ENCODE data around the gene MSRB1.
"Not testable (repeated sequence)": the region's sequence is repeated elsewhere in the genome, so short reads cannot be mapped to it uniquely, and the experiment has no call there.

Gene MSRB1

DNA sequence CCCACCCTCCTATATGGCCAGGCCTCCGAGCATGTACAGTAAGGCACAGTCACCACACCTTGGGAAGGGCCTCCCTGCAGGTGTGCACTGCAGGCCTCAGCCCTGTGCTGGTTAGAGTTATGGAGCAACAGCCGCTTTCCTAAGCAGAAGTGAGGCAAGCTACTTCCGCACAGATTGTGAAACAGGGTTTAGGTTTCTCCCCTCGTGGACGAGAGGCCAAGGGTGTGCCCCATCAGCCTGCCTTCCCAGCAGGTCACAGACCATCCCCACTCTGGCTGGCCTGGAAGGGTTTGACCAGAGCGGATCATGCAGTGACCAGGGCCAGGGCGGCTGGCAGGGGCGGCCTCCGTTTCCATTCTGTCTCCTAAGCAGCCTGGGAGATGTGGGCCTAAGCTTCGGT, 4.7 kb downstream of the MSRB1 start:
- peak; percentile 74 for DNase-seq

DNA sequence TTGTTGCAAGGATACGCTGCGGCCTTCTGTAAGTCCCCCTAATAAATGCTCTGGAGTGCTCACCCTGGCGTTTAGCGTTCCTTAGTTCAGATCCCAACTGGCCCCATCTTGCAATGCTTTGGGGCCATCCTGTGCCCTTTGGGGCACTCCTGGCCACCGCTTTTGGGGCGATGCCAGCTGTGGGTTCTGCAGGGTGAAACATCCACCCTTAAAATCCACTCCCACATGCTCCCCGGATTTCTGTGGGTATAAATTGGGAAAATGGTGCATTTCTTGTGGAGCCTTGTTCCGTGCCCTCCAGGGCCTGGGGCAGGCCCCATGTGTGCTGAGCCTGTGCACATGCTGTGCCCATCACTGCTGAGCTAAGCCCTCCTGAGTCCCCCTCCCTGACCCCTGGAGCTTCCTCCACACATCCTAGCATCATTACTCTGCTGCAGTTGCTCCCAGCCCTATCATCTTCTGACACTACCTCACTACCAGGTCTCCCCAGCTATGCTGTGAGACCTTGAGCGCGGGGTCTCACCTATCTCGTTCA, 6.0 kb downstream of the MSRB1 start:
- no peak for DNase-seq

DNA sequence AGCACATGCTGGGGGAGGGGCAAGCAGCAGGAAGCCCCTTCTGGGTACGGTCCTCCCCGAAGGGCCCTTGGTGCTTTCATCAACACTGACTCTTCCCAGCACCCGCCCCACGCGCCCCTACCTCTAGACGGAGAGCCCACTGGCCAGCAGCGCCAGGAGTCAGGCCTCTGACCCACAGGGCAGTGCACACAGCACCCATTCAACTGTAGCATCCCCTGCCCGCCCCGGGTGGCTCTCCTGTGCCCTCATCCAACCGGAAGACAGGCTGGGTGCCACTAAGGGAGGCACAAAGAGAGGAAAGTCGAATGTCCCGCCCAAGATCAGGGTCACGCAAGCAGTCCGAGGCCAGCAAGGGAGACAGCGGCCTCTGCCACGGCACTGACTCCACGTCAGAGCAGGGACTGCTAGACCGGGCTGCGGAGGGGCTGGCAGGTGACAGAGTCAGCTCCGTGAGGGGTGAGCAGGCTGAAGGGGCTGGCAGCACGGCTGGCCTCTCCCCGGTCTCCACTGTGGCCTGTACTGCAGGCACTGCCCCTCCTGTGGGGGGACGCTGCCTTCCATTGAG, 9.8 kb downstream of the MSRB1 start:
- no peak for DNase-seq

GRCh38 chr16:1932050-1933028, 10.7 kb downstream of the MSRB1 start:
- no peak for DNase-seq

GRCh38 chr16:1930338-1930720, 12.7 kb downstream of the MSRB1 start:
- no peak for DNase-seq

DNA sequence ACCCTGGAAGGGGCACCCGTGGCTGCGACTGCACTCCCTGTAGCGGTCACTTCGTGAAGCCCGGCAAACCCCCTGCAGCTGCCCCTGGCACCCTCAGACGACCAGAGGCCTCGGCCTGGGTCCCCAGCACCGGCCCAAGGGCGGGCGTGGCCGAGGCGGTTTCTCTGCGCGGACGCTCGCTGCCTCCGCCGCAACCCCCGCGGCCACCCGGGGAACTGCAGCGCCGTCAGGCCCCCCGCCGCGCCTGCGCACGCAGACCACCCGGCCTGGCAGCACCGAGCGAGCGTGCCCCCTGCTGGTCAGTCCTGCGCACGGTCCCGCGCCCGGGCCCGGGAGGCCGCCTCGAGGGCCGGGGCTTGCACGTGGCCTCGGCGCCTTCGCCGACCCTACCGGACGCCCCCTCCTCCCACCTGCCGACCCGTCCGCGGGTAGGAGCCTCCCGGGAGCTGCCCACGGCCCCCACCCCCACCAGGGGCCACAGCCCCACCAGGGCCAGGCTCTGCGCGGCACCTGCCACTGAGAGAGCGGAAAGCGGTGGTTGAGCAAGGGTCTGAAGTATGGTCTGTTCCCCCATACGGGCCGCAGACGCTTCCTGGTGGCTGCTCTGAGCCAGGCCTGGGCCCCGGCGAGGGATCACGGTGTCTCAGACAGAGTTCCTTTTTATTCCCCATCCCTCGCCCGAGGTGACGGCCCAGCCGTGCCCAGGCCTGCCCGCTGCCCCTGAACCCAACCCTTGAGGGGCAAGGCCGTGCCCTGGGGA, 13.2 kb downstream of the MSRB1 start:
- DNase-seq, result peak; percentile 79

- DNase-seq, result no peak
These were observed 13.9 kb downstream of the MSRB1 start for GRCh38 chr16:1929105-1929504.

DNA sequence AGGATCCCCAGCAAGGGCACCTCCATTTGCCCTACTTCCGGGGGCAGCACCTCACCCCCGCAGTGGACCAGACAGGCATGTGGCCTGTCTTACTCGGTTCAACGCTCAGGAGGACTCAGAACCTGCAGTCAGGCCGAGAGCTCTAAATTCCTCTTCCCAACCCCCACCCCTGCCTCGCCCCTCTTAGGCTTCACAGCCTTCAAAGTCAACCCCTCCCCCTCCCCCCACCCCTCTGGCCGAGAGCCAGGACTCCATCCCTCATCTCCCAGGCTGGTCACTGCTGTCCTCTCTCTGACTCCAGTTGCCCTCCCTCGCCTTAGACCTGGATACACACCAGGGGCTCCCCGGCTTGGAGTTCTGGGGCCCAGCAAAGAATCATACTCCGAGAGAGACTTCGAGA, 16.7 kb downstream of the MSRB1 start:
- no peak for DNase-seq

DNA sequence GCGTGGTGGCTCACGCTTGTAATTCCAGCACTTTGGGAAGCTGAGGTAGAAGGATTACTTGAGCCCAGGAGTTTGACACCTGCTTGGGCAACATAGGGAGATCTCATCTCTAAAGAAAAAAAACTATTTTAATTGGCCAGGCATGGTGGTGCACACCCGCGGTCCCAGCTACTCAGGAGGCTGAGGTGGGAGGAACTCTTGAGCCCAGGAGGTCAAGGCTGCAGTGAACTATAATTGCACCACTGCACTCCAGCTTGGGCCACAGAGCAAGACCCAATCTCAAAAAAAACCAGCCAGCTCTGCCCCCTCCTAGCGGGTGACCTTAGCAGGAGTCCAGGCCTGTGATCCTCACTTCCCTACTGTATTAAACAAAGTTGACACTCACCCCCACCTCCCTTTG, 18.9 kb downstream of the MSRB1 start:
- no peak for DNase-seq

GRCh38 chr16:1923299-1924034, 19.5 kb downstream of the MSRB1 start:
- no peak for DNase-seq

DNA sequence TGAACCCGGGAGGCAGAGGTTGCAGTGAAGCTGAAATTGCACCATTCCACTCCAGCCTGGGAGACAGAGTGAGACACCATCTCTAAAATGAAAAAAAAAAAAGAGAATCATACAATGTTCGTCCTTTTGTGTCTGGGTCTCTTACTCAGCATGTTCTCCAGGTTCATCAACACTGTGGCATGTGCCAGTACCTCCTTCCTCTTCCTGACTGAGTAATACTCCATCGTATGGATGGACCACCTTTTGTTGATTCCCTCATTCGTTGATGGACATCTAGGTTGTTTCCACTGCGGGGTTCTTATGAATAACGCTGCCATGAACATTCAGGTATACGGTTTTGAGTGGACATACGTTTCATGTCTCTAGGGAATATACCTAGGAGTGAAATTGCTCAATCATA, 20.6 kb downstream of the MSRB1 start:
- DNase-seq, result no peak

DNA sequence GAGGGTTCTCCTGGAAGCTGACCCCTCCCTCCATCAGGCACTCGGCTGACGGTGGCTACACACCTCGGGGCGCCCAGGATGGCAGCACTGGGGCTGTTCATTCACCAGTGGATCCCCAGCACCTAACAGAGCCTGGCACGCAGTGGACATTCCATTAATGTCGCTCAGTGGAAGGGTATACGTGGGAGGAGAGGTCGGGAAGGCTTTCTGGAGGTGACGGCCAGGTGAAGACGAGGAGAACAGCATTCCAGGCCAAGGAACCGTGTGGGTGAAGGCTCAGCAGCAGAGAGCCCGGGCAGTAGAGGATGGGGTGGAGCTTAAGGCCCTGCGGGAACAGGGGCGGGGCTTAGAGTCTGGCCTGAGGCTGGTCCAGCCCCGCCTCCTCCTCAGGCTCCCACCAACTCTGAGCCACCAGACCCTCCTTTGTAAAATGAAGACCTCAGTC, 22.2 kb downstream of the MSRB1 start:
- no peak for DNase-seq

DNA sequence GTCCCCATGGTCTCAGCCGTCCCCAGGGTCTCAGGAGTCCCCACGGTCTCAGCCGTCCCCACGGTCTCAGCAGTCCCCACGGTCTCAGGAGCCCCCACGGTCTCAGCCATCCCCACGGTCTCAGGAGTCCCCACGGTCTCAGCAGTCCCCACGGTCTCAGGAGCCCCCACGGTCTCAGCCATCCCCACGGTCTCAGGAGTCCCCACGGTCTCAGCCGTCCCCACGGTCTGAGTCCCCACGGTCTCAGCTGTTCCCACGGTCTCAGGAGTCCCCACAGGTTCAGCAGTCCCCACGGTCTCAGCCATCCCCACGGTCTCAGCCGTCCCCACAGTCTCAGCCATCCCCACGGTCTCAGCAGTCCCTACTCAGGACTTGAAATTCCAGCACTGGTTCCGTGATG, 22.9 kb downstream of the MSRB1 start:
- not testable (repeated sequence) for DNase-seq

DNA sequence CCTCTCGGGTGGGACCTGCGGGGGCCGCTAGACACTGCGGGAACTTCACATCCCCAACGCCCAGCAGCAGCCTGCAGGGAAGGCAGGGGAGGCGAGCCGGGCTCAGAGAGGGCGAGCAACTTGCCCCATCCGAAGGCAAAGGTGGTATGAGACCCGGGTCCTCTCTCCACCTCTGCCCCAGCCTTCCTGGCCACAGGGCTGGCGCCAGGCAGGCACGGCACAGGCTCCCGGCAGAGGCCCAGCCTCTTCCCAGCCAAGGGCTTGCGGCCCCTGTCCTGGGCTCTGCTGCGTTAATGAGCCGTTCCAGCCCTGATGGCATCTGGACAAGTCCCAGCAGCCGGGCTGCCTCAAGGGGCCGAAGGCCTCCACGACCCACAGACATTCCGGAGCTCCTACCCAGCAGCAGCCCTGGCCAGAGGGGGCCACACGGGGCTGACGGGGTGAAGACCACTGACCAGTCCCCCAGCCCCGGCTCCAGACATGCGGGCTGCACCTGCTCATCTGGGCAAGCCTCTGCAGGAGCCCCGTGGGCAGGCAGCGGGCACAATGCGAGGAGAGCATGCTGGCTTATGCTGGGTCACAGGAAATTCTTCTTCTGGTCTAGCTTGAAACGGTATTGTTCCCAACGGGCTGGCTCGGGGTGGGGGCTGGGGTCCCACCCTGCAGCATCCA, 23.5 kb downstream of the MSRB1 start:
- no peak for DNase-seq

DNA sequence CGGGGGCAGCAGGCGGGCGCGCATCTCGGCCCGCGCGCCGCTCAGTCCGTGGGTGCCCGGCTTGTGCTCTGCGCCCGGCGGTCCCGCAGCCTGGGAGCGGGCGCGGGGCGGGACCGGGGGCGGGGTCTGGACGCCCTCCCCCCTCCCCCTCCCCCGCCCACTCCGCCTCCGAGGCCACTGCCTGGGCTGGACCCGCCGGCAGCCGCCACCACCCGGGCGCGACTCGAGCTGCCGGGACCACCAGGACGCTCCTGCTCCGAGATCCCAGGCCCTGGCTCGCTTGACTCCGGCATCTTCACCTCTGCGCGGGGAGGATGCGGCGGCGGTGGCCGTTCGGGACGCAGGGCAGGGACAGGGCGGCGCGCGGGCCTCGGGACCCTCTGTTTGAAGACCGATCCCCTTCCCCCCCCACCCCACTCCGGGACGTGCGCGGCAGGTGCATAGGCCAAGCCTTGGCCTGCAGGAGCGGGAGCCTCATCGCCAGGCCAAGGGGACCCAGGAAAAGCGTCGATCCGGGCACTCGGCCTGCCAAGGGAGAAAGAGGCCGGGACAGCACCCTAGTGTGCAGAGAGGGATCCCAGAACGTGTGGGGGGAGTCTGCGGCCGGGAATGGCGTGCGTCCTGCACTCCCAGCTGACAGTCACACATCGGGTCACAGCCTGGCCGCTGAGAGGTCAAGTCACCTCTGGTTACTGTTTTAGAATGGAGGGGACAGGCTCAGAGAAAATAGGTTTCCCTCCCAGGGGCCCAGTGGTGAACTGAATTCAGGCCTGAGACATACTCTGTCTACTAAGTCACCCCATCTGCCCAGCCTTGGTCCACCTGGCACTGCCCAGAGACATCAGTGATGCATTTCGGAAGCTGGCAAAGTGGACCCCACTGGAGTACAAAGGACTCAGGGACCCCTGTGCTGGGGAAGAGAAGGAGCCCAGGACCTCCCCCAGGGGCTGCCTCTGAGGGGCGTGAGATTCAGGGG, 24.4 kb downstream of the MSRB1 start, which contains the start of gene HS3ST6:
HS3ST6 (minus strand) TSS at position 65 of the 976 bp plus-strand sequence. CDS start 92 bp downstream, outside the sequence.
- no peak for DNase-seq

DNA sequence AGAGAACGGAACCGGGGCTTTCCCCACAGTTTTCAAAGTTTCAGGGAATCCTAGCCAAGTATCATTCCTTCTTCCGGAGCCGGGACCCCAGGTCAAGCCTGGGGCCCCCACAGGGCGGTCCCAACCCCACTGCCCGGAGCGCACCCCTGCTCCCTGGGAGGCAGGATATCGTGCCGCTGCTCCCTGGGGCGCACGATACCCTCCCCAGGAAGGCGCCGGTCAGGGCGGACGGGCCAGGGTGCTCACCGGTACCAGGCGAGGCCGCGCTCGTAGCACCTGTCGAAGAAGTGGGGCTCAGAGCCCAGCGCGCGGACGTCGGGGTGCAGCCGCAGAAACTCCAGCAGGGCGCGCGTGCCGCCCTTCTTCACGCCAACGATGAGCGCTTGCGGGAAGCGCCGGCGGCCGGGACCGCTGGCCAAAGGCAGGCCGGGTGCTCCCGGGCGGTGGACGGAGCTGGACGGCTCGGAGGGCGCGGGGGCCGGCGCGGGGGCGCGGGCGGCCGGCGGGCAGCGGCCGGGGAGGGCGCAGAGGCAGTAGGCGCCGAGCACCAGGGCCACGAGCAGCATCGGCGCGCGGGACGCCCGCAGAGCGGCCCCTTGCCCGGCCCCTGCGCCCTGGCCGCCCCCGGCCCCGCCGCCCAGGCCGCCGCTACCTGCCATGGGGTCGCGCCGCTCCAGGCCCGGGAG, 25.2 kb downstream of the MSRB1 start:
- no peak for DNase-seq

- no peak for DNase-seq
These were observed 25.8 kb downstream of the MSRB1 start for GRCh38 chr16:1917056-1917664.

DNA sequence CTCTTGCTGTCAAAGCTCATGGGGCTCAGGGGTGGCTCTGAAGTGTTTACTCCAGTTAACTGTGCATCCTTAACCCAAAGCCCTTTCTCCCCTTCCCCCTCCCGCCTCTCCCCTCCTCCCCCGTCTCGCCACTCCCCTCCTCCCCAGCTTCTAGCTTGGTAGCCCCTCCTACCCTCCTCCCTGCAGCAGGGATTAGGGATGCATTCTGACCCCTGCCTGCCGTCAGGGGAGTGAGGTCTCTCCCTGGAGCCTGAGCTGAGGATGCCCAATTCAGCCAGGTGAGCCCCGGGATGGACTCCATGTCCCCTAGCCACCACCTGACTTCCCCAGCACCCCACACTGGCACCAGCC, 26.4 kb downstream of the MSRB1 start:
- DNase-seq, result no peak
